A549 (cell line): ENCODE results near the gene ZNF385A. TPM values are rescaled to one million over a fixed set of nuclear protein-coding genes. Genes with fewer than 3 reads are reported as not detected.
A peak's percentile ranks its signal among the peaks of the same experiment; 100 is the strongest.

Experiments used
- ATAC-seq, 2 experiments: fragments of 200-7000 bp in 1 of 2; fragments of >200 bp in 1 of 2; cut with Nextera tagmentation in 1 of 2; cut with Tn5 transposase in 1 of 2; 3 replicates each; pipeline versions ENCODE4 v1.8.0 to v1.9.1; 2018 to 2020; ENCODE audit warnings: mild to moderate bottlenecking in 1 of 2, moderate library complexity in 1 of 2
- CTCF ChIA-PET: fragments of 300-600 bp; sonication (Branson Sonifier 250); formaldehyde crosslinking; extraction: SDS; loops from one replicate; lab custom pipeline; 2021; ENCODE audit warnings: antibody characterized with exemption, inconsistent platforms; lab: Yijun Ruan, JAX
- POLR2A ChIA-PET: fragments of 350-600 bp; formaldehyde crosslinking; extraction: SDS; loops from one replicate; lab custom pipeline; 2021; ENCODE audit warnings: antibody characterized with exemption, inconsistent platforms; lab: Yijun Ruan, JAX
- DNase-seq, 2 experiments: peaks; one replicate each; pipeline versions ENCODE4 v3.0.0 to v3.0.0-alpha.2; 2011 to 2016; ENCODE audit warnings: low read depth in 1 of 2, low spot score in 1 of 2
- FAIRE-seq: peaks from 2 replicates; lab custom pipeline; 2011; peaks lifted over from hg19 to GRCh38; lab: Jason Lieb, UNC
- H3K27ac ChIP-seq, 2 experiments: fragments of >200 bp; sonication (Bioruptor Twin); formaldehyde crosslinking; 3 replicates each; pipeline ENCODE4 v1.5.1; 2016 to 2017
- H3K4me1 ChIP-seq: fragments of >200 bp; sonication (Bioruptor Twin); formaldehyde crosslinking; 3 replicates; pipeline ENCODE4 v1.6.1; 2016
- H3K4me2 ChIP-seq: fragments of >200 bp; sonication (Bioruptor Twin); formaldehyde crosslinking; 3 replicates; pipeline ENCODE4 v1.6.1; 2016
- H3K4me3 ChIP-seq: fragments of >200 bp; sonication (Bioruptor Twin); formaldehyde crosslinking; 3 replicates; pipeline ENCODE4 v1.5.1; 2016
- H3K9me3 ChIP-seq: fragments of >200 bp; sonication (Bioruptor Twin); formaldehyde crosslinking; 3 replicates; pipeline ENCODE4 v1.6.1; 2016
- BCL3 ChIP-seq: fragments of >200 bp; sonication (Bioruptor Twin); formaldehyde crosslinking; IDR thresholded peaks from 3 replicates; pipeline ENCODE4 v1.6.1; 2016
- BHLHE40 ChIP-seq: IDR thresholded peaks from 2 replicates; pipeline ENCODE4 v1.6.1; 2012; ENCODE audit warnings: low read depth, low read length, inconsistent platforms
- CEBPB ChIP-seq, 2 experiments: fragments of >200 bp in 1 of 2; sonication (Bioruptor Twin) in 1 of 2; formaldehyde crosslinking in 1 of 2; IDR thresholded peaks; 2 replicates each; pipeline ENCODE4 v1.6.1; 2012 to 2016
- CHD2 ChIP-seq: fragments of 150-350 bp; IDR thresholded peaks from 2 replicates; pipeline ENCODE4 v1.6.1; 2014; ENCODE audit warnings: low read length; ENCODE audit not compliant: partially characterized antibody
- EHF ChIP-seq: fragments of 250-450 bp; sonication (Bioruptor Pico); IDR thresholded peaks from 2 replicates; pipeline ENCODE4 v1.5.0; 2020; ENCODE audit warnings: mild to moderate bottlenecking
- ELK1 ChIP-seq: fragments of 150-350 bp; IDR thresholded peaks from 2 replicates; pipeline ENCODE4 v1.6.1; 2014; ENCODE audit warnings: low read depth, mild to moderate bottlenecking, low read length
- FOSL2 ChIP-seq, 2 experiments: fragments of 450-650 bp in 1 of 2; fragments of >200 bp in 1 of 2; sonication (Bioruptor Twin) in 1 of 2; formaldehyde crosslinking; IDR thresholded peaks; 2 replicates each; pipeline versions ENCODE4 v1.5.0 to v1.6.1; 2016 to 2020; ENCODE audit warnings: mild to moderate bottlenecking in 1 of 2, moderate library complexity in 1 of 2
- HES2 ChIP-seq: fragments of >200 bp; sonication (Bioruptor Twin); formaldehyde crosslinking; IDR thresholded peaks from 2 replicates; pipeline ENCODE4 v1.6.1; 2016
- HMGXB4 ChIP-seq: fragments of 250-450 bp; sonication (Bioruptor Pico); IDR thresholded peaks from 2 replicates; pipeline ENCODE4 v1.5.0; 2021; ENCODE audit warnings: mild to moderate bottlenecking, moderate library complexity, borderline replicate concordance
- HOXA7 ChIP-seq: fragments of 250-450 bp; sonication (Bioruptor Pico); IDR thresholded peaks from 2 replicates; pipeline ENCODE4 v1.5.0; 2020; ENCODE audit warnings: mild to moderate bottlenecking, moderate library complexity
- HOXB13 ChIP-seq: fragments of 250-450 bp; sonication (Bioruptor Pico); IDR thresholded peaks from 2 replicates; pipeline ENCODE4 v1.5.0; 2020; ENCODE audit warnings: low read depth, mild to moderate bottlenecking, moderate library complexity
- JUN ChIP-seq, 2 experiments: fragments of >200 bp; sonication (Bioruptor Twin); formaldehyde crosslinking; IDR thresholded peaks; 2 replicates in 1 of 2; 3 replicates in 1 of 2; pipeline ENCODE4 v1.6.1; 2016 to 2017
- KDM1A ChIP-seq: fragments of 200-600 bp; sonication (generic); IDR thresholded peaks from 2 replicates; pipeline ENCODE4 v1.6.1; 2016; ENCODE audit warnings: low read depth, mild to moderate bottlenecking
- MAX ChIP-seq: IDR thresholded peaks from 2 replicates; pipeline ENCODE4 v1.6.1; 2012
- NFE2L2 ChIP-seq: fragments of 150-350 bp; conservative IDR thresholded peaks from 2 replicates; pipeline ENCODE4 v1.6.1; 2014; ENCODE audit warnings: low read length
- NR3C1 ChIP-seq: fragments of >200 bp; sonication (Bioruptor Twin); formaldehyde crosslinking; IDR thresholded peaks from 3 replicates; pipeline ENCODE4 v1.6.1; 2017
- POLR2A ChIP-seq: IDR thresholded peaks from 2 replicates; pipeline ENCODE4 v1.6.1; 2012; ENCODE audit warnings: mild to moderate bottlenecking, low read length
- POLR2AphosphoS2 ChIP-seq: conservative IDR thresholded peaks from 2 replicates; pipeline ENCODE4 v1.6.1; 2012; ENCODE audit warnings: low read length, improper control_type of control experiment, inconsistent platforms
- SMC3 ChIP-seq: fragments of >200 bp; sonication (Bioruptor Twin); formaldehyde crosslinking; IDR thresholded peaks from 3 replicates; pipeline ENCODE4 v1.6.1; 2018; ENCODE audit warnings: inconsistent platforms
- ZSCAN20 ChIP-seq: fragments of 250-450 bp; sonication (Bioruptor Pico); IDR thresholded peaks from 2 replicates; pipeline ENCODE4 v1.8.0; 2022; ENCODE audit warnings: mild to moderate bottlenecking, moderate library complexity
- WGBS: methylation state at CpG from one replicate; pipeline ENCODE4 v1.1.6; 2017; ENCODE audit errors: missing lambda C conversion rate; 5-methylcytosine and 5-hydroxymethylcytosine counted together
- polyA plus RNA-seq, 4 experiments: library from polyadenylated mRNA; depleted of rRNA in 3 of 4; stranded (reverse); fragments of >200 nt; fragmentation: RNase III in 1 of 4; extraction: RNeasy Plus Mini Kit Qiagen cat#74134 plus additional on column Dnase treatment in 1 of 4; gene quantifications; 2 replicates in 3 of 4; 3 replicates in 1 of 4; pipeline ENCODE4 v1.2.3, GENCODE V29; 2011 to 2017

ZNF385A gene
- polyA plus RNA-seq, 2 of the 4 experiments (the other 2 are of a cell fraction) = 1.8 to 14.9 TPM

GRCh38 chr12:54378796-54379397, 5.6 kb downstream of the ZNF385A start:
- peak overlapping the region; percentile 99 for H3K4me2 ChIP-seq
- ChIA-PET CTCF (interaction anchor here (0.6 to 11.5 kb wide), 50 partner anchors 7 to 614 kb away, joined by 3 to 224 read pairs (median 6); partner anchors contain the start of genes COPZ1 and GPR84), POLR2A (interaction anchor here (0.9 to 1.1 kb wide), 3 partner anchors 9 to 54 kb away, joined by 3 to 10 read pairs (median 3); partner anchors contain the start of gene COPZ1)
- H3K4me3 ChIP-seq = peak overlapping the region; percentile 61
- H3K9me3 ChIP-seq = no peaks in the 10 kb centered on the region
- FAIRE-seq = no peak
- H3K4me1 ChIP-seq = peaks cover 44% of the 10 kb centered on the region
- TF ChIP-seq ZSCAN20 (CRISPR knock-in tag) = no peak
- TF ChIP-seq POLR2A = peak; percentile 58
- peak; percentile 36; the same call in 1 of the 3 replicates for TF ChIP-seq BCL3
- TF ChIP-seq ELK1 = no peak
- no peak for TF ChIP-seq HOXA7 (CRISPR knock-in tag)
- no peak for TF ChIP-seq KDM1A
- ATAC-seq = peak; percentile 81 to 90
- 0% methylated on average over 8 of the region's 49 CpGs for WGBS
- peak overlapping the region; percentile 81 to 96 for H3K27ac ChIP-seq
- DNase-seq = peak in 1 of 2 experiments; percentile 88

- 78% methylated on average over 6 of the region's 6 CpGs for WGBS
- Histone ChIP-seq H3K4me2 (peak overlapping the region; percentile 99), H3K9me3 (no peaks in the 10 kb centered on the region), H3K4me3 (peak overlapping the region; percentile 61), H3K27ac (peak overlapping the region; percentile 81 to 96; a peak in 4 of 6 replicates), H3K4me1 (peaks cover 49% of the 10 kb centered on the region)
- CTCF ChIA-PET = interaction anchor here (0.7 to 11.5 kb wide), 16 partner anchors 6 to 390 kb away, joined by 3 to 224 read pairs (median 16); no protein-coding TSS in a partner anchor
- DNase-seq (no peak), ATAC-seq (no peak), FAIRE-seq (no peak)
- POLR2A ChIA-PET = no interaction called here
- TF ChIP-seq NR3C1 (no peak), KDM1A (no peak), EHF (CRISPR knock-in tag) (no peak), HMGXB4 (CRISPR knock-in tag) (no peak), CEBPB (IDR thresholded peaks at IDR 0.05) (no peak), JUN (IDR thresholded peaks at IDR 0.05) (no peak), CHD2 (no peak), BCL3 (no peak), ZSCAN20 (CRISPR knock-in tag) (no peak), HES2 (no peak), SMC3 (no peak), NFE2L2 (no peak), POLR2AphosphoS2 (no peak), BHLHE40 (no peak), HOXB13 (CRISPR knock-in tag) (no peak), FOSL2 (IDR thresholded peaks at IDR 0.05) (no peak), FOSL2 (CRISPR knock-in tag; IDR thresholded peaks at IDR 0.05) (no peak), MAX (no peak)
These were observed 6.6 kb downstream of the ZNF385A start for GRCh38 chr12:54377797-54378515.
